Daoy (cell line): ENCODE measurements around the gene TREML2. TPM values are rescaled to one million over a fixed set of nuclear protein-coding genes. Genes with fewer than 3 reads are reported as not detected.

ENCODE experiments used
- DNase-seq: peaks from one replicate; pipeline ENCODE4 v3.0.0-alpha.2; 2015; ENCODE audit warnings: low read depth
- total RNA-seq: library from RNA; depleted of rRNA; stranded (reverse); fragments of >200 nt; shearing (Covaris generic); gene quantifications from 2 replicates; pipeline ENCODE4 v1.2.3, GENCODE V29; 2014; rRNA removed

Gene TREML2
- total RNA-seq, 1 experiment from 2014 or later, result not detected

GRCh38 chr6:41150671-41151070 is 50.3 kb downstream of the TREML2 start:
- no peak for DNase-seq

GRCh38 chr6:41147917-41148316 is 53.0 kb downstream of the TREML2 start:
- DNase-seq, result no peak

Other genes starting within 250 kb of the TREML2 start
- gene UNC5CL, start 161.9 kb downstream of the TREML2 start, total RNA-seq, result 0.11 TPM in 1 of 2 replicates, not detected in the other
- gene TSPO2, start 158.7 kb downstream of the TREML2 start, total RNA-seq, result not detected in 2 replicates
- not detected in 2 replicates for gene APOBEC2, start 147.9 kb downstream of the TREML2 start, total RNA-seq
- 28.8 and 29.0 TPM in 2 replicates for gene OARD1, start 128.8 kb downstream of the TREML2 start, total RNA-seq
- 9.1 and 13.1 TPM in 2 replicates for gene NFYA, start 128.2 kb downstream of the TREML2 start, total RNA-seq
- not detected in 2 replicates for gene TREML1, start 46.8 kb downstream of the TREML2 start, total RNA-seq
- gene TREM2, start 38.0 kb downstream of the TREML2 start, total RNA-seq, result not detected in 2 replicates
- gene TREML4, start 27.2 kb upstream of the TREML2 start, total RNA-seq, result not detected in 2 replicates
- not detected in 2 replicates for gene TREM1, start 85.5 kb upstream of the TREML2 start, total RNA-seq
- not detected in 2 replicates for gene NCR2, start 134.5 kb upstream of the TREML2 start, total RNA-seq